WERI-Rb-1 (cell line): ENCODE measurements around the gene HS1BP3.
A peak's percentile ranks its signal among the peaks of the same experiment; 100 is the strongest.

Source experiments
- DNase-seq: peaks from one replicate; pipeline ENCODE4 v3.0.0-alpha.2; 2020
- H3K27ac ChIP-seq: fragments of 250-450 bp; sonication (Bioruptor Pico); 2 replicates; pipeline ENCODE4 v1.5.1; 2020; ENCODE audit warnings: mild to moderate bottlenecking, moderate library complexity
- H3K27me3 ChIP-seq: fragments of 250-450 bp; sonication (Bioruptor Pico); 2 replicates; pipeline ENCODE4 v1.5.1; 2021; ENCODE audit warnings: mild to moderate bottlenecking, low read depth, moderate library complexity; ENCODE audit not compliant: insufficient read depth, severe bottlenecking
- H3K36me3 ChIP-seq: fragments of 250-450 bp; sonication (Bioruptor Pico); 2 replicates; pipeline ENCODE4 v1.5.1; 2020; ENCODE audit warnings: mild to moderate bottlenecking, moderate library complexity
- H3K4me3 ChIP-seq: 2 replicates; pipeline ENCODE4 v1.5.1; 2011; ENCODE audit warnings: low read depth, mild to moderate bottlenecking, control low read depth, low read length
- H3K9me3 ChIP-seq: fragments of 250-450 bp; sonication (Bioruptor Pico); 2 replicates; pipeline ENCODE4 v1.5.1; 2021; ENCODE audit warnings: mild to moderate bottlenecking, moderate library complexity; ENCODE audit not compliant: severe bottlenecking
- TF ChIP-seq, protein P1 (sequence below): IDR thresholded peaks from 2 replicates; pipeline ENCODE4 v1.5.1; 2011; ENCODE audit warnings: low read depth, mild to moderate bottlenecking, control low read depth, inconsistent platforms, low read length

Gene HS1BP3

DNA sequence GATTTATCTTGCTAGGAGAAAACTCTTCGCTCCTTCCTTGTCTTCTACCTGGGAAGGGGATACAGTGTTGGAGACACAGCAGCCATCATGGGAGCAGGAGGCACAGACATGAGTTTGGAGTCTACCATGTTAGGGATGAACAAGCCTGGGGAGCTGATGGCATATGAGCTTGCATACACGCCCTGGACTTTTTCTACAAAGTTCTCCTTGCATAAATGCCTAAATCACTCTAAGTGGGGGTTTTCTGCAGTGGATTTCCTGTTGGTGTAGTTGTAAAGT, 3.6 kb upstream of the HS1BP3 start:
- TF ChIP-seq, protein P1, sequence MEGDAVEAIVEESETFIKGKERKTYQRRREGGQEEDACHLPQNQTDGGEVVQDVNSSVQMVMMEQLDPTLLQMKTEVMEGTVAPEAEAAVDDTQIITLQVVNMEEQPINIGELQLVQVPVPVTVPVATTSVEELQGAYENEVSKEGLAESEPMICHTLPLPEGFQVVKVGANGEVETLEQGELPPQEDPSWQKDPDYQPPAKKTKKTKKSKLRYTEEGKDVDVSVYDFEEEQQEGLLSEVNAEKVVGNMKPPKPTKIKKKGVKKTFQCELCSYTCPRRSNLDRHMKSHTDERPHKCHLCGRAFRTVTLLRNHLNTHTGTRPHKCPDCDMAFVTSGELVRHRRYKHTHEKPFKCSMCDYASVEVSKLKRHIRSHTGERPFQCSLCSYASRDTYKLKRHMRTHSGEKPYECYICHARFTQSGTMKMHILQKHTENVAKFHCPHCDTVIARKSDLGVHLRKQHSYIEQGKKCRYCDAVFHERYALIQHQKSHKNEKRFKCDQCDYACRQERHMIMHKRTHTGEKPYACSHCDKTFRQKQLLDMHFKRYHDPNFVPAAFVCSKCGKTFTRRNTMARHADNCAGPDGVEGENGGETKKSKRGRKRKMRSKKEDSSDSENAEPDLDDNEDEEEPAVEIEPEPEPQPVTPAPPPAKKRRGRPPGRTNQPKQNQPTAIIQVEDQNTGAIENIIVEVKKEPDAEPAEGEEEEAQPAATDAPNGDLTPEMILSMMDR: no peak
- no peaks in the 10 kb centered on the region for H3K36me3 ChIP-seq
- no peaks in the 10 kb centered on the region for H3K9me3 ChIP-seq
- H3K4me3 ChIP-seq: no peak overlapping the region
- H3K27ac ChIP-seq: no peak overlapping the region
- H3K27me3 ChIP-seq: peaks cover 36% of the 10 kb centered on the region
- DNase-seq: no peak

DNA sequence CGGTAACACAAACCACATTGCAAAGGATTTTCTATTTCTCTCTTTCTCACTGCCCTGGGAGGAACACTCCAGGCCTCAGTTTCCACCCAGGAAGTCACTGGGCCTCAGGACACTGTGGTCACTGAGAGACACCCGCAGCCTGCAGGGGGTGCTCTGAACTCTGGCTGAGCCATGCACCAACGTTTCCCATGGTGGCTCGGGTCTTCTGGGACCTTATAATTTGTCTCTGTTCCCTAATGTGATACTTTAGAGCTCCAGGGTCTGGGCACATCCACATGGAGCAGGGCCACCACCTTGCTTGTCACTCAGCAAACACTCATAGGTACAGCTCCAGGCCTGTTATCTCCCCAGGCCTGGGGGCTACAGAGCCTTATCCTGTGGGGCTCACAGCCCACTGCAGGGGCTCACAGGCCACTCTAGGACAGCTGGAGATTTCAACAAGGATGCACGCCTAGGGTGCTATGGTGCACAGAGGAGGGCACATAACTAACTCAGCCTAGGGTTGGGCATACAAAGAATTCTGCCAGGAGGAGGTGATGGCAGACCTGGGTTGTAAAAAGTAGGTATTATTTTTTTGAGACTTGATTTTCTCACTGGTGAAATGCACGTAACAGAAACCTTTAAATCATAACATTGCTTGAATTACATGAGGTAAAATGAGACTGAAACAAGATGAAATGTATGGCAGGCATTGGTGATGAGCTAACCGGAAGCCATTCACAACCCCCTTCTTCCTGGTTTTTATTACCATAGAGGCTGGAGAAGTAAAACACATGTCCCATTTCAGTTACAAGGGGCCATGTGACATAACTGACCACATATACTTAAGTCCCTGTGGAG, 3.0 kb upstream of the HS1BP3 start:
- Histone ChIP-seq H3K4me3 (no peak overlapping the region), H3K36me3 (no peaks in the 10 kb centered on the region), H3K9me3 (no peaks in the 10 kb centered on the region), H3K27ac (no peak overlapping the region), H3K27me3 (peaks cover 31% of the 10 kb centered on the region)
- TF ChIP-seq, protein P1: peak; percentile 55
- no peak for DNase-seq

DNA sequence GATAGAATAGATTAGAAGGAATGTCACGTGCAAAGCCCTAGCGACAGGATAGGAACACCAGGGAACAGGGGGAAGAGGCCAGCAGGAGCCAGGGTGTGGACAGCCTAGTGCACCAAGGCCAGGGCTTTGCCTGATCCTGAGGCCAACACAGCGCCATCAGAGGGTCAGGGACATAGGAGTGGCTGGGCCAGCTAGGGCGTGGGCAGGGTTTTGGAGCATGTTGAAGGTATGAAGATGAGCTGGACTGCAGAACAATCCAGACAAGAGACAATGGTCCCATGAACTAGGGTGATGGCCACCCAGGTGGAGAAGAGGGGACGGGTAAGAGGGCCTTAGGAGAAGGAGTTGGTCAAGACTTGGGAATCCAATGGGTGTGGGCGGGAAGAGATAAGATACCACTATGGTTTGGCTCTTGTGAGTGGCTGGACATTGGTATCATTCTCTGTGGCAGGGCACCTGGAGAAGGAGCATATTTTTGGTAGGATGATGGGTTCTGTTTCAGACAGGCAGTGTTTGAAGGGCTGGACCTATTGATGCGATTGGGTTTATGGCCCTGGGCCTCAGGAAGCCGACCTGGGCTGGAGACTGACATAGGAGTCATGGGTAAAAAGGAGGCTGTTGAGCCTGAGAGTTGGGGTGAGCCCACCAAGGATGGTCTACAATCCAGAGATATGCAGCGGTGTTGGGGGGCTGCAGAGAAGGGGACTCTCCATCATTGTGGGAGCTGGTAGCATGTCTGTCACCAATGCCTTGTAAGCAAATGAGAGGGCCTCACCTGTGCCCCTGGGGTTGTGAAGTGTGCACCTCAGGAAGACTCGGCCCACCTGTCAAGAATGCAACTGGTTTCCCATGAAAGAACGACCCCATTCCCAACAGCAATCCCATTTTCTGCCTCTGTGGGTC, 2.0 kb upstream of the HS1BP3 start:
- H3K36me3 ChIP-seq: no peaks in the 10 kb centered on the region
- TF ChIP-seq, protein P1: no peak
- DNase-seq: no peak

GRCh38 chr2:20652141-20652540, 1.2 kb upstream of the HS1BP3 start:
- Histone ChIP-seq H3K36me3 (no peaks in the 10 kb centered on the region), H3K27ac (no peak overlapping the region), H3K4me3 (no peak overlapping the region), H3K9me3 (no peaks in the 10 kb centered on the region), H3K27me3 (peaks cover 20% of the 10 kb centered on the region)
- TF ChIP-seq, protein P1: no peak
- no peak for DNase-seq

More for the DNA sequence above, 2.0 kb upstream of the HS1BP3 start:
- H3K9me3 ChIP-seq: no peaks in the 10 kb centered on the region
- no peak overlapping the region for H3K27ac ChIP-seq
- no peak overlapping the region for H3K4me3 ChIP-seq
- H3K27me3 ChIP-seq: peaks cover 25% of the 10 kb centered on the region

DNA sequence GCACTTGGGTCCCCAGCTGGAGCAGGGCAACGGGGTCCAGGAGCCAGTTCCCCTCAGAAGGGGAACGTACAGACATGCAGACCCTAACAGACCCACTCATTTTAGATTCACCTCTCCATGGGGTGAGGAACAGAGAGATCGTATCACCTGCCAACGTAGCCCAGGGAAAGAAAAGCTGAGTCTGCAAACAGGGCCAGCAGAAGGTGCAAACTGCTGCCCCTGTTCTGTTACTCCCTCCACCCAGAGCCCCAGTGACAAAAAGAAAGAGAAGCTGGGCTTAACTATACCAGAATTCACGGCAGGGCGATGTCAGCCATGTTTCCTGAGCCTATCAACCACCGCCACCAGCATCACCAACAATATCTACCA, 817 bp upstream of the HS1BP3 start:
- peak overlapping the region; percentile 67; the same call in 1 of the 2 replicates for H3K27ac ChIP-seq
- peak overlapping the region; percentile 77 for H3K4me3 ChIP-seq
- H3K27me3 ChIP-seq: peaks cover 17% of the 10 kb centered on the region
- TF ChIP-seq, protein P1: no peak
- H3K9me3 ChIP-seq: no peaks in the 10 kb centered on the region
- H3K36me3 ChIP-seq: no peaks in the 10 kb centered on the region
- DNase-seq: no peak
